DND-41 (cell line): ENCODE data around the gene RDH16.

Experiments
- ATAC-seq: fragments of 200-7000 bp; cut with Tn5 transposase; 3 replicates; pipeline ENCODE4 v1.9.1; 2021; ENCODE audit warnings: low read depth; ENCODE audit not compliant: insufficient read depth
- DNase-seq: peaks from one replicate; pipeline ENCODE4 v3.0.0-alpha.2; 2020
- H2AFZ ChIP-seq: 2 replicates; pipeline ENCODE4 v1.6.0; 2012; ENCODE audit warnings: low read depth, low read length
- H3K27ac ChIP-seq: 2 replicates; pipeline ENCODE4 v1.5.1; 2012; ENCODE audit warnings: low read length, inconsistent platforms
- H3K27me3 ChIP-seq: fragments of 200-600 bp; sonication (generic); 2 replicates; pipeline ENCODE4 v1.6.0; 2012; ENCODE audit warnings: low read length, mild to moderate bottlenecking, inconsistent platforms; ENCODE audit not compliant: insufficient read depth, poor library complexity
- H3K36me3 ChIP-seq: 2 replicates; pipeline ENCODE4 v1.5.1; 2012; ENCODE audit warnings: low read length, inconsistent platforms; ENCODE audit not compliant: insufficient read depth
- H3K4me1 ChIP-seq: 2 replicates; pipeline ENCODE4 v1.5.1; 2012; ENCODE audit warnings: mild to moderate bottlenecking, low read length; ENCODE audit not compliant: insufficient read depth
- H3K4me2 ChIP-seq: 2 replicates; pipeline ENCODE4 v1.6.0; 2012; ENCODE audit warnings: mild to moderate bottlenecking, moderate library complexity, low read length, inconsistent platforms; ENCODE audit not compliant: insufficient read depth
- H3K4me3 ChIP-seq, 2 experiments: fragments of 200-600 bp in 1 of 2; shearing (Covaris generic) in 1 of 2; 2 replicates each; pipeline ENCODE4 v1.5.1; 2012 to 2016; ENCODE audit warnings: inconsistent platforms in 2 of 2, low read length in 2 of 2, mild to moderate bottlenecking in 2 of 2, low read depth in 1 of 2, moderate library complexity in 1 of 2
- H3K79me2 ChIP-seq: 2 replicates; pipeline ENCODE4 v1.6.0; 2012; ENCODE audit warnings: low read length, inconsistent platforms; ENCODE audit not compliant: insufficient read depth
- H3K9ac ChIP-seq: 2 replicates; pipeline ENCODE4 v1.6.0; 2012; ENCODE audit warnings: low read depth, mild to moderate bottlenecking, inconsistent platforms, low read length, moderate library complexity
- H3K9me3 ChIP-seq: 2 replicates; pipeline ENCODE4 v1.5.1; 2012; ENCODE audit warnings: low read length, moderate library complexity, mild to moderate bottlenecking, inconsistent platforms; ENCODE audit not compliant: insufficient read depth, severe bottlenecking
- H4K20me1 ChIP-seq: 2 replicates; pipeline ENCODE4 v1.6.0; 2012; ENCODE audit warnings: low read length; ENCODE audit not compliant: insufficient read depth
- CTCF ChIP-seq: IDR thresholded peaks from 2 replicates; pipeline ENCODE4 v1.5.1; 2012; ENCODE audit warnings: borderline replicate concordance, low read length, moderate library complexity, mild to moderate bottlenecking; ENCODE audit not compliant: poor library complexity, severe bottlenecking; ENCODE audit errors: extremely low read depth
- EZH2 ChIP-seq: IDR thresholded peaks from 3 replicates; pipeline ENCODE4 v1.6.1; 2012; ENCODE audit warnings: borderline replicate concordance, low read depth, mild to moderate bottlenecking, moderate library complexity, low read length, inconsistent platforms; ENCODE audit not compliant: severe bottlenecking

The RDH16 gene

GRCh38 chr12:56931474-56931978 is 25.9 kb downstream of the RDH16 start:
- Histone ChIP-seq H3K79me2 (no peaks in the 10 kb centered on the region), H3K4me2 (peak overlapping the region; percentile 4; the same call in 1 of the 2 replicates), H3K9me3 (no peaks in the 10 kb centered on the region), H4K20me1 (no peaks in the 10 kb centered on the region), H2AFZ (peak overlapping the region; percentile 62), H3K27me3 (peaks cover 8% of the 10 kb centered on the region), H3K36me3 (no peaks in the 10 kb centered on the region), H3K9ac (no peak overlapping the region), H3K27ac (no peak overlapping the region), H3K4me1 (peaks cover 7% of the 10 kb centered on the region), H3K4me3 (no peak overlapping the region)
- DNase-seq (peak; percentile 44), ATAC-seq (peak; percentile 78)
- TF ChIP-seq EZH2: no peak
- no peak for TF ChIP-seq CTCF

- Histone ChIP-seq H3K79me2 (no peaks in the 10 kb centered on the region), H3K9ac (no peak overlapping the region), H3K4me1 (peaks cover 7% of the 10 kb centered on the region), H3K27ac (no peak overlapping the region), H3K27me3 (peaks cover 8% of the 10 kb centered on the region), H3K4me3 (no peak overlapping the region), H3K9me3 (no peaks in the 10 kb centered on the region), H3K36me3 (no peaks in the 10 kb centered on the region), H2AFZ (no peak overlapping the region), H3K4me2 (no peak overlapping the region), H4K20me1 (no peaks in the 10 kb centered on the region)
- no peak for TF ChIP-seq EZH2
- no peak for TF ChIP-seq CTCF
- no peak for ATAC-seq
- DNase-seq: no peak
These were observed 27.2 kb downstream of the RDH16 start for GRCh38 chr12:56930241-56930640.

- Histone ChIP-seq H3K36me3 (no peaks in the 10 kb centered on the region), H3K4me2 (no peak overlapping the region), H3K9me3 (no peaks in the 10 kb centered on the region), H3K79me2 (no peaks in the 10 kb centered on the region), H3K4me3 (no peak overlapping the region), H3K27ac (no peak overlapping the region), H3K4me1 (peaks cover 7% of the 10 kb centered on the region), H3K9ac (no peak overlapping the region), H4K20me1 (no peaks in the 10 kb centered on the region), H3K27me3 (peaks cover 8% of the 10 kb centered on the region), H2AFZ (no peak overlapping the region)
- ATAC-seq: no peak
- DNase-seq: no peak
- TF ChIP-seq CTCF: no peak
- no peak for TF ChIP-seq EZH2
These were observed 27.6 kb downstream of the RDH16 start for GRCh38 chr12:56929780-56930179.

- DNase-seq (no peak), ATAC-seq (no peak)
- H2AFZ ChIP-seq: no peak overlapping the region
- no peaks in the 10 kb centered on the region for H4K20me1 ChIP-seq
- H3K27ac ChIP-seq: no peak overlapping the region
- H3K4me2 ChIP-seq: no peak overlapping the region
- no peaks in the 10 kb centered on the region for H3K9me3 ChIP-seq
- H3K27me3 ChIP-seq: peaks cover 8% of the 10 kb centered on the region
- no peak overlapping the region for H3K9ac ChIP-seq
- H3K4me3 ChIP-seq: no peak overlapping the region
- TF ChIP-seq CTCF: no peak
- no peak for TF ChIP-seq EZH2
- no peaks in the 10 kb centered on the region for H3K36me3 ChIP-seq
- no peaks in the 10 kb centered on the region for H3K79me2 ChIP-seq
- H3K4me1 ChIP-seq: peaks cover 7% of the 10 kb centered on the region
These were observed 29.1 kb downstream of the RDH16 start for GRCh38 chr12:56928262-56928661.
